OCI-LY1 (cell line): Measurements from ENCODE around the gene SLC11A1.

Source experiments
- EZH2 ChIP-seq: fragments of 200-600 bp; sonication (generic), shearing (Covaris generic); IDR thresholded peaks from 2 replicates; pipeline ENCODE4 v1.8.0; 2017; ENCODE audit warnings: borderline replicate concordance, mixed run types, mild to moderate bottlenecking, antibody characterized with exemption, low read length, moderate library complexity, mixed read lengths
- TF ChIP-seq, protein P1 (sequence below): fragments of 200-600 bp; sonication (generic), shearing (Covaris generic); IDR thresholded peaks from 2 replicates; pipeline ENCODE4 v1.5.1; 2017; ENCODE audit warnings: mild to moderate bottlenecking, antibody characterized with exemption, low read length, moderate library complexity, mixed read lengths

DNA sequence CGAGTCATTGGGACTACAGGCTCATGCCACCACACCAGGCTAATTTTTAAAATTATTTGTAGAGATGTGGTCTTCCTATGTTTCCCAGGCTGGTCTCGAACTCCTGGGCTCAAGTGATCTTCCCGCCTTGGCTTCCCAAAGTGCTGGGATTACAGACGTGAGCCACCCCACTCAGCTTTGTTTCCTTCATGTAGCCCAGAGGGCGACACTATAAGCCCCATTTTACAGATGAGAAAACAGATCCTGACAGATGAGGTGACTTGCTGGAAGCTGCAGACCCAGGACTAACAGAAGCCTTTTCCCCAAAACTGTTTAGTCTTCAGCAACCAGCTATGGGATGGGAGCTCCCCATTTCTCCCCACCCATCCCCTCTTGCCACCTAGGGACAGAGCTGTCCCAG is 10.4 kb downstream of the SLC11A1 start:
- TF ChIP-seq, protein P1, sequence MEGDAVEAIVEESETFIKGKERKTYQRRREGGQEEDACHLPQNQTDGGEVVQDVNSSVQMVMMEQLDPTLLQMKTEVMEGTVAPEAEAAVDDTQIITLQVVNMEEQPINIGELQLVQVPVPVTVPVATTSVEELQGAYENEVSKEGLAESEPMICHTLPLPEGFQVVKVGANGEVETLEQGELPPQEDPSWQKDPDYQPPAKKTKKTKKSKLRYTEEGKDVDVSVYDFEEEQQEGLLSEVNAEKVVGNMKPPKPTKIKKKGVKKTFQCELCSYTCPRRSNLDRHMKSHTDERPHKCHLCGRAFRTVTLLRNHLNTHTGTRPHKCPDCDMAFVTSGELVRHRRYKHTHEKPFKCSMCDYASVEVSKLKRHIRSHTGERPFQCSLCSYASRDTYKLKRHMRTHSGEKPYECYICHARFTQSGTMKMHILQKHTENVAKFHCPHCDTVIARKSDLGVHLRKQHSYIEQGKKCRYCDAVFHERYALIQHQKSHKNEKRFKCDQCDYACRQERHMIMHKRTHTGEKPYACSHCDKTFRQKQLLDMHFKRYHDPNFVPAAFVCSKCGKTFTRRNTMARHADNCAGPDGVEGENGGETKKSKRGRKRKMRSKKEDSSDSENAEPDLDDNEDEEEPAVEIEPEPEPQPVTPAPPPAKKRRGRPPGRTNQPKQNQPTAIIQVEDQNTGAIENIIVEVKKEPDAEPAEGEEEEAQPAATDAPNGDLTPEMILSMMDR = no peak
- TF ChIP-seq EZH2 = no peak
